SK-N-SH (cell line): Measurements from ENCODE around the gene TMEM87B. TPM values are rescaled to one million over a fixed set of nuclear protein-coding genes. Genes with fewer than 3 reads are reported as not detected.
A peak's percentile ranks its signal among the peaks of the same experiment; 100 is the strongest.

ENCODE experiments used
- CTCF ChIA-PET: fragments of 300-600, 350-600 bp; formaldehyde crosslinking; extraction: SDS; loops from one replicate; lab custom pipeline; 2021; lab: Yijun Ruan, JAX
- POLR2A ChIA-PET: fragments of 350-600 bp; sonication (Branson Sonifier 250); formaldehyde crosslinking; extraction: SDS; loops from one replicate; lab custom pipeline; 2020; ENCODE audit warnings: antibody characterized with exemption, inconsistent platforms; lab: Yijun Ruan, JAX
- DNase-seq: peaks from one replicate; pipeline ENCODE4 v3.0.0; 2012
- H2AFZ ChIP-seq: fragments of 200-600 bp; sonication (generic); 2 replicates; pipeline ENCODE4 v1.8.1; 2016; ENCODE audit warnings: antibody characterized with exemption, mild to moderate bottlenecking, low read depth
- H3F3A ChIP-seq: fragments of 200-600 bp; sonication (generic); replicated peaks from 2 replicates; pipeline ENCODE3; 2016; ENCODE audit warnings: antibody characterized with exemption, mild to moderate bottlenecking; ENCODE audit not compliant: insufficient read depth
- H3K27ac ChIP-seq, 2 experiments: fragments of 200-500 bp in 1 of 2; fragments of 200-600 bp in 1 of 2; sonication (Bioruptor generic) in 1 of 2; sonication (generic), shearing (Covaris generic) in 1 of 2; 2 replicates each; pipeline versions ENCODE4 v1.5.1 to v1.6.1; 2014 to 2016; ENCODE audit warnings: low read depth in 2 of 2, inconsistent platforms in 1 of 2, low read length in 1 of 2, mild to moderate bottlenecking in 1 of 2, mixed read lengths in 1 of 2
- H3K27me3 ChIP-seq: fragments of 200-600 bp; sonication (generic), shearing (Covaris generic); 2 replicates; pipeline ENCODE4 v1.6.1; 2016; ENCODE audit warnings: mixed run types; ENCODE audit not compliant: insufficient read depth
- H3K36me3 ChIP-seq, 2 experiments: fragments of 200-500 bp in 1 of 2; fragments of 200-600 bp in 1 of 2; sonication (Bioruptor generic) in 1 of 2; sonication (generic) in 1 of 2; replicated peaks in 1 of 2; 2 replicates each; pipeline versions ENCODE3 to v1.5.1; 2014 to 2016; ENCODE audit warnings: low read length in 1 of 2, mild to moderate bottlenecking in 1 of 2; ENCODE audit not compliant: insufficient read depth in 2 of 2, control insufficient read depth in 1 of 2
- H3K4me1 ChIP-seq, 2 experiments: fragments of 200-500 bp in 1 of 2; fragments of 200-600 bp in 1 of 2; sonication (Bioruptor generic) in 1 of 2; sonication (generic), shearing (Covaris generic) in 1 of 2; 2 replicates each; pipeline versions ENCODE4 v1.5.1 to v1.6.1; 2014 to 2016; ENCODE audit warnings: low read depth in 1 of 2, low read length in 1 of 2, mixed run types in 1 of 2; ENCODE audit not compliant: insufficient read depth in 2 of 2, control insufficient read depth in 1 of 2
- H3K4me2 ChIP-seq: fragments of 200-600 bp; sonication (generic), shearing (Covaris generic); 2 replicates; pipeline ENCODE4 v1.6.1; 2017; ENCODE audit warnings: mixed run types
- H3K4me3 ChIP-seq, 2 experiments: fragments of 200-500 bp in 1 of 2; fragments of 200-600 bp in 1 of 2; sonication (Bioruptor generic) in 1 of 2; sonication (generic), shearing (Covaris generic) in 1 of 2; 2 replicates each; pipeline versions ENCODE4 v1.5.1 to v1.8.1; 2014 to 2016; ENCODE audit warnings: low read depth in 2 of 2, inconsistent platforms in 1 of 2, low read length in 1 of 2, mild to moderate bottlenecking in 1 of 2, mixed read lengths in 1 of 2, moderate library complexity in 1 of 2
- H3K79me2 ChIP-seq: fragments of 200-600 bp; sonication (generic); 2 replicates; pipeline ENCODE4 v1.8.1; 2017; ENCODE audit warnings: mild to moderate bottlenecking; ENCODE audit not compliant: insufficient read depth
- H3K9ac ChIP-seq: fragments of 200-600 bp; sonication (generic); 2 replicates; pipeline ENCODE4 v1.6.1; 2017; ENCODE audit warnings: mixed run types
- H3K9me2 ChIP-seq: fragments of 200-600 bp; sonication (generic); 2 replicates; pipeline ENCODE4 v1.6.1; 2017; ENCODE audit warnings: mixed run types
- H3K9me3 ChIP-seq: fragments of 200-600 bp; sonication (generic); 2 replicates; pipeline ENCODE4 v1.6.1; 2017; ENCODE audit warnings: mixed run types, mild to moderate bottlenecking, moderate library complexity
- H4K20me1 ChIP-seq: fragments of 200-600 bp; sonication (generic); 2 replicates; pipeline ENCODE4 v1.6.1; 2017; ENCODE audit warnings: mild to moderate bottlenecking, mixed run types; ENCODE audit not compliant: insufficient read depth
- CHD2 ChIP-seq: fragments of 150-350 bp; IDR thresholded peaks from 2 replicates; pipeline ENCODE4 v1.6.1; 2018; ENCODE audit warnings: low read length; ENCODE audit not compliant: partially characterized antibody
- EP300 ChIP-seq, 2 experiments: IDR thresholded peaks; 2 replicates each; pipeline versions ENCODE4 v1.4.0 to v1.6.1; 2012; ENCODE audit warnings: borderline replicate concordance in 1 of 2, low read depth in 1 of 2, low read length in 1 of 2
- EZH2phosphoT487 ChIP-seq: fragments of 200-600 bp; sonication (generic); IDR thresholded peaks from 2 replicates; pipeline ENCODE4 v1.6.1; 2017; ENCODE audit warnings: low read depth, mixed run types, mild to moderate bottlenecking, antibody characterized with exemption, moderate library complexity, borderline replicate concordance
- FOXM1 ChIP-seq: IDR thresholded peaks from 2 replicates; pipeline ENCODE4 v1.4.0; 2012; ENCODE audit warnings: low read depth, mild to moderate bottlenecking
- GABPA ChIP-seq: IDR thresholded peaks from 2 replicates; pipeline ENCODE4 v1.4.0; 2012; ENCODE audit warnings: low read depth, mild to moderate bottlenecking
- GATA2 ChIP-seq: sonication (generic); formaldehyde crosslinking; IDR thresholded peaks from 2 replicates; pipeline ENCODE4 v1.5.0; 2020; ENCODE audit warnings: mild to moderate bottlenecking, missing genetic modification reagents
- MEF2A ChIP-seq: IDR thresholded peaks from 2 replicates; pipeline ENCODE4 v1.4.0; 2012; ENCODE audit warnings: low read depth, borderline replicate concordance
- MXI1 ChIP-seq: IDR thresholded peaks from 2 replicates; pipeline ENCODE4 v1.6.1; 2012; ENCODE audit warnings: mild to moderate bottlenecking, low read depth, low read length, improper control_type of control experiment
- NRF1 ChIP-seq: IDR thresholded peaks from 2 replicates; pipeline ENCODE4 v1.6.1; 2012; ENCODE audit warnings: low read depth, mild to moderate bottlenecking, low read length
- RCOR1 ChIP-seq: fragments of 150-350 bp; IDR thresholded peaks from 2 replicates; pipeline ENCODE4 v1.6.1; 2017; ENCODE audit warnings: antibody characterized with exemption, low read length
- RFX5 ChIP-seq: IDR thresholded peaks from 2 replicates; pipeline ENCODE4 v1.6.1; 2012; ENCODE audit warnings: mild to moderate bottlenecking, improper control_type of control experiment, low read length
- RXRA ChIP-seq: IDR thresholded peaks from 2 replicates; pipeline ENCODE4 v1.4.0; 2012; ENCODE audit warnings: low read depth, mild to moderate bottlenecking, borderline replicate concordance
- SIN3A ChIP-seq: IDR thresholded peaks from 2 replicates; pipeline ENCODE4 v1.6.1; 2012; ENCODE audit warnings: low read depth, mild to moderate bottlenecking, low read length, moderate library complexity, borderline replicate concordance
- TAF1 ChIP-seq: IDR thresholded peaks from 2 replicates; pipeline ENCODE4 v1.6.1; 2012; ENCODE audit warnings: low read depth, mild to moderate bottlenecking, low read length, moderate library complexity, borderline replicate concordance
- TCF12 ChIP-seq: IDR thresholded peaks from 2 replicates; pipeline ENCODE4 v1.4.0; 2012
- YY1 ChIP-seq: IDR thresholded peaks from 2 replicates; pipeline ENCODE4 v1.4.0; 2012; ENCODE audit warnings: low read depth, mild to moderate bottlenecking
- WGBS: methylation state at CpG from one replicate; pipeline ENCODE4 v1.1.6; 2017; ENCODE audit warnings: low lambda C conversion rate; 5-methylcytosine and 5-hydroxymethylcytosine counted together
- polyA plus RNA-seq, 3 experiments: library from polyadenylated mRNA; depleted of rRNA; stranded (reverse); fragments of >200 nt; gene quantifications; 2 replicates each; pipeline ENCODE4 v1.2.3, GENCODE V29; 2012
- TF ChIP-seq, protein P1 (sequence below): IDR thresholded peaks from 2 replicates; pipeline ENCODE4 v1.6.1; 2012; ENCODE audit warnings: mild to moderate bottlenecking, low read depth, low read length, moderate library complexity
- TF ChIP-seq, protein P2 (sequence below): fragments of 200-600 bp; sonication (generic); IDR thresholded peaks from 2 replicates; pipeline ENCODE4 v1.6.1; 2017; ENCODE audit warnings: antibody characterized with exemption, mild to moderate bottlenecking, moderate library complexity
- TF ChIP-seq, protein P3 (sequence below): IDR thresholded peaks from 2 replicates; pipeline ENCODE4 v1.4.0; 2012; ENCODE audit warnings: low read depth, borderline replicate concordance

TMEM87B gene
- polyA plus RNA-seq, 1 of the 3 experiments (the other 2 are of a cell fraction) = 7.9 TPM

DNA sequence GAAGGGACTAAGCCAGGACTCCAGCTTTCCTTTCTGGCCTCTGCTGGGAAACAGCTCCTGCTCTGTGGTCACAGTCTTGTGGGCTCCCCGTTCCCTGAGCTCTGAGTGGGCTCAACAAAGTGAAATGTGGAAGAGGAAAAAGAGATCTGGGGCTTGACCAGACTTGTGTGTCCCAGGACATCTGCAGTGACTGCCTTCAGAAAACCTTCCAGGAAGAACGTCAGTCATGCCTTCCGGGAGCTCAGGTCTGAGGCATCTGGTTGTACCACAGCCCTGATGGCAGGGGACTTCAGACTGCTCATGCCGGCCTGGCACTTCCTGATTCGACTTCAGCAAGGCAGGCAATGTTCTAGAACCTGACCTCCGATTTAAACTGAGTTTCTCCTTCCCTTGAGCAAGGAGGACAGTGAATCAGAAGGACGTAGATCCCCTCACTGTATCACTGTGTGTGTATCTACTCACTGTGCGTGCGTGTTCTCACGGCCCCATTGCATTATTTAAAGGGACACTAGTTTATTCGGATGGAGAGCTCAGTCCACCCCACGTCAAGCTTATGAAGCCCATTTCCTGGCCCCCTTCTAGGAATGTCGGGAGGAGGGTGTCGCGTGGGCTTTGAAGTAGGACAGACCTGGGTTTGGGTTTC is 82.6 kb downstream of the TMEM87B start:
- no peaks in the 10 kb centered on the region for H3K27me3 ChIP-seq
- peaks cover 0 to 7% of the 10 kb centered on the region in 2 experiments; a peak in 1 of 4 replicates for H3K4me1 ChIP-seq
- no peaks in the 10 kb centered on the region for H3F3A ChIP-seq
- no peaks in the 10 kb centered on the region for H3K36me3 ChIP-seq
- no peaks in the 10 kb centered on the region for H3K9me3 ChIP-seq
- no peaks in the 10 kb centered on the region for H3K9me2 ChIP-seq
- H3K79me2 ChIP-seq = no peaks in the 10 kb centered on the region
- TF ChIP-seq GABPA = no peak
- no peak for TF ChIP-seq GATA2 (CRISPR knock-in tag)
- TF ChIP-seq, protein P1, sequence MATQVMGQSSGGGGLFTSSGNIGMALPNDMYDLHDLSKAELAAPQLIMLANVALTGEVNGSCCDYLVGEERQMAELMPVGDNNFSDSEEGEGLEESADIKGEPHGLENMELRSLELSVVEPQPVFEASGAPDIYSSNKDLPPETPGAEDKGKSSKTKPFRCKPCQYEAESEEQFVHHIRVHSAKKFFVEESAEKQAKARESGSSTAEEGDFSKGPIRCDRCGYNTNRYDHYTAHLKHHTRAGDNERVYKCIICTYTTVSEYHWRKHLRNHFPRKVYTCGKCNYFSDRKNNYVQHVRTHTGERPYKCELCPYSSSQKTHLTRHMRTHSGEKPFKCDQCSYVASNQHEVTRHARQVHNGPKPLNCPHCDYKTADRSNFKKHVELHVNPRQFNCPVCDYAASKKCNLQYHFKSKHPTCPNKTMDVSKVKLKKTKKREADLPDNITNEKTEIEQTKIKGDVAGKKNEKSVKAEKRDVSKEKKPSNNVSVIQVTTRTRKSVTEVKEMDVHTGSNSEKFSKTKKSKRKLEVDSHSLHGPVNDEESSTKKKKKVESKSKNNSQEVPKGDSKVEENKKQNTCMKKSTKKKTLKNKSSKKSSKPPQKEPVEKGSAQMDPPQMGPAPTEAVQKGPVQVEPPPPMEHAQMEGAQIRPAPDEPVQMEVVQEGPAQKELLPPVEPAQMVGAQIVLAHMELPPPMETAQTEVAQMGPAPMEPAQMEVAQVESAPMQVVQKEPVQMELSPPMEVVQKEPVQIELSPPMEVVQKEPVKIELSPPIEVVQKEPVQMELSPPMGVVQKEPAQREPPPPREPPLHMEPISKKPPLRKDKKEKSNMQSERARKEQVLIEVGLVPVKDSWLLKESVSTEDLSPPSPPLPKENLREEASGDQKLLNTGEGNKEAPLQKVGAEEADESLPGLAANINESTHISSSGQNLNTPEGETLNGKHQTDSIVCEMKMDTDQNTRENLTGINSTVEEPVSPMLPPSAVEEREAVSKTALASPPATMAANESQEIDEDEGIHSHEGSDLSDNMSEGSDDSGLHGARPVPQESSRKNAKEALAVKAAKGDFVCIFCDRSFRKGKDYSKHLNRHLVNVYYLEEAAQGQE = no peak
- no peak for TF ChIP-seq RXRA
- TF ChIP-seq, protein P2, sequence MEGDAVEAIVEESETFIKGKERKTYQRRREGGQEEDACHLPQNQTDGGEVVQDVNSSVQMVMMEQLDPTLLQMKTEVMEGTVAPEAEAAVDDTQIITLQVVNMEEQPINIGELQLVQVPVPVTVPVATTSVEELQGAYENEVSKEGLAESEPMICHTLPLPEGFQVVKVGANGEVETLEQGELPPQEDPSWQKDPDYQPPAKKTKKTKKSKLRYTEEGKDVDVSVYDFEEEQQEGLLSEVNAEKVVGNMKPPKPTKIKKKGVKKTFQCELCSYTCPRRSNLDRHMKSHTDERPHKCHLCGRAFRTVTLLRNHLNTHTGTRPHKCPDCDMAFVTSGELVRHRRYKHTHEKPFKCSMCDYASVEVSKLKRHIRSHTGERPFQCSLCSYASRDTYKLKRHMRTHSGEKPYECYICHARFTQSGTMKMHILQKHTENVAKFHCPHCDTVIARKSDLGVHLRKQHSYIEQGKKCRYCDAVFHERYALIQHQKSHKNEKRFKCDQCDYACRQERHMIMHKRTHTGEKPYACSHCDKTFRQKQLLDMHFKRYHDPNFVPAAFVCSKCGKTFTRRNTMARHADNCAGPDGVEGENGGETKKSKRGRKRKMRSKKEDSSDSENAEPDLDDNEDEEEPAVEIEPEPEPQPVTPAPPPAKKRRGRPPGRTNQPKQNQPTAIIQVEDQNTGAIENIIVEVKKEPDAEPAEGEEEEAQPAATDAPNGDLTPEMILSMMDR = no peak
- no peak for TF ChIP-seq YY1
- TF ChIP-seq CHD2 = no peak
- TF ChIP-seq SIN3A = no peak
- TF ChIP-seq EP300 (IDR thresholded peaks at IDR 0.05; ENCODE audit: borderline replicate concordance in 1 of 2, low read depth in 1 of 2, low read length in 1 of 2) = no peak
- no peak for TF ChIP-seq FOXM1
- TF ChIP-seq MEF2A = no peak
- no peak for TF ChIP-seq EZH2phosphoT487
- no peak for TF ChIP-seq TCF12
- no peak for TF ChIP-seq RCOR1
- TF ChIP-seq MXI1 = no peak
- no peak for TF ChIP-seq NRF1
- no peak for TF ChIP-seq RFX5
- TF ChIP-seq, protein P3, sequence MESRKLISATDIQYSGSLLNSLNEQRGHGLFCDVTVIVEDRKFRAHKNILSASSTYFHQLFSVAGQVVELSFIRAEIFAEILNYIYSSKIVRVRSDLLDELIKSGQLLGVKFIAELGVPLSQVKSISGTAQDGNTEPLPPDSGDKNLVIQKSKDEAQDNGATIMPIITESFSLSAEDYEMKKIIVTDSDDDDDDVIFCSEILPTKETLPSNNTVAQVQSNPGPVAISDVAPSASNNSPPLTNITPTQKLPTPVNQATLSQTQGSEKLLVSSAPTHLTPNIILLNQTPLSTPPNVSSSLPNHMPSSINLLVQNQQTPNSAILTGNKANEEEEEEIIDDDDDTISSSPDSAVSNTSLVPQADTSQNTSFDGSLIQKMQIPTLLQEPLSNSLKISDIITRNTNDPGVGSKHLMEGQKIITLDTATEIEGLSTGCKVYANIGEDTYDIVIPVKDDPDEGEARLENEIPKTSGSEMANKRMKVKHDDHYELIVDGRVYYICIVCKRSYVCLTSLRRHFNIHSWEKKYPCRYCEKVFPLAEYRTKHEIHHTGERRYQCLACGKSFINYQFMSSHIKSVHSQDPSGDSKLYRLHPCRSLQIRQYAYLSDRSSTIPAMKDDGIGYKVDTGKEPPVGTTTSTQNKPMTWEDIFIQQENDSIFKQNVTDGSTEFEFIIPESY = no peak
- TF ChIP-seq TAF1 = no peak
- TF ChIP-seq, all 33 proteins: peak for 0
- ChIA-PET POLR2A (no interaction called here), CTCF (interaction anchor here (1.4 to 2.3 kb wide), 2 partner anchors 11 to 16 kb away, joined by 4 to 12 read pairs; no protein-coding TSS in a partner anchor)
- Histone ChIP-seq H3K4me2 (peak overlapping the region; percentile 76), H2AFZ (peak overlapping the region; percentile 75), H3K4me3 (peak overlapping the region; percentile 58 to 64), H3K27ac (peak overlapping the region in 1 of 2 experiments; percentile 71; a peak in 2 of 4 replicates), H4K20me1 (no peaks in the 10 kb centered on the region), H3K9ac (peak overlapping the region; percentile 22)
- WGBS = 64% methylated on average over 15 of the region's 15 CpGs
- no peak for DNase-seq
